Stomach (tissue), 9 donors: ENCODE results near the gene FERMT1. TPM values are rescaled to one million over a fixed set of nuclear protein-coding genes. Genes with fewer than 3 reads are reported as not detected.

Experiments
- DNase-seq, 2 donors: peaks; one replicate each; pipeline versions ENCODE4 v3.0.0 to v3.0.0-alpha.2; 2013 to 2019
- H3K27ac ChIP-seq, 5 donors: fragments of 200-600 bp in 4 of 5; sonication (generic) in 4 of 5; one replicate each; pipeline ENCODE4 v1.5.1; 2013 to 2019; ENCODE audit warnings: mild to moderate bottlenecking in 1 of 5, moderate library complexity in 1 of 5
- H3K27me3 ChIP-seq, 3 donors: fragments of 200-600 bp; sonication (generic); one replicate each; pipeline ENCODE4 v1.5.1; 2017 to 2019; ENCODE audit warnings: mixed run types in 1 of 3
- H3K36me3 ChIP-seq, 4 donors: fragments of 200-600 bp; sonication (generic); 1 replicate in 3 of 4; 2 replicates in 1 of 4; pipeline ENCODE4 v1.5.1; 2016 to 2019
- H3K4me1 ChIP-seq, 4 donors: fragments of 200-600 bp; sonication (generic); one replicate each; pipeline ENCODE4 v1.5.1; 2016 to 2019
- H3K4me3 ChIP-seq, 4 donors: fragments of 200-600 bp; sonication (generic) in 3 of 4; one replicate each; pipeline ENCODE4 v1.5.1; 2016 to 2019; ENCODE audit warnings: mild to moderate bottlenecking in 1 of 4
- H3K9me3 ChIP-seq, 4 donors: fragments of 200-600 bp; sonication (generic); one replicate each; pipeline ENCODE4 v1.5.1; 2016 to 2019
- CTCF ChIP-seq, 7 experiments: fragments of 450-650 bp in 4 of 7; fragments of 200-600 bp in 3 of 7; sonication (generic) in 3 of 7; IDR thresholded peaks; one replicate each; pipeline ENCODE4 v1.5.1; 2016 to 2019; ENCODE audit warnings: antibody characterized with exemption in 7 of 7, control low read depth in 2 of 7, mild to moderate bottlenecking in 1 of 7
- EP300 ChIP-seq: sonication (generic); formaldehyde crosslinking; IDR thresholded peaks from one replicate; pipeline ENCODE4 v1.6.1; 2017; ENCODE audit warnings: antibody characterized with exemption
- POLR2A ChIP-seq, 4 donors: fragments of 450-650 bp; IDR thresholded peaks; one replicate each; pipeline ENCODE4 v1.6.1; 2016; ENCODE audit warnings: antibody characterized with exemption in 4 of 4, control low read depth in 2 of 4, mild to moderate bottlenecking in 1 of 4, moderate library complexity in 1 of 4
- POLR2AphosphoS5 ChIP-seq, 3 donors: sonication (generic); formaldehyde crosslinking; IDR thresholded peaks; one replicate each; pipeline ENCODE4 v1.6.1; 2016; ENCODE audit warnings: antibody characterized with exemption in 3 of 3
- WGBS, 5 donors: extraction: QIAGEN DNeasy Blood & Tissue Kit in 3 of 5; methylation state at CpG; one replicate each; pipeline versions ENCODE4 v1.1.5 to v1.1.7; 2013 to 2018; 5-methylcytosine and 5-hydroxymethylcytosine counted together
- intact Hi-C: fragments of 100-400 bp; cut with DNase I; formaldehyde crosslinking; loops from one replicate; pipeline ENCODE4 v1.15.1; 2023; ENCODE audit warnings: low total_unique reads
- polyA plus RNA-seq, 3 donors: library from polyadenylated mRNA; stranded (reverse); fragments of 200-250 nt; gene quantifications; one replicate each; pipeline ENCODE4 v1.2.3, GENCODE V29; 2013
- total RNA-seq, 5 donors: library from RNA; depleted of rRNA; stranded (reverse); fragments of >200 nt; gene quantifications; one replicate each; pipeline versions ENCODE4 v1.1.0 to v1.2.3, GENCODE V29; 2014 to 2016
- donor health status: healthy with polysubstance abuse.
- donor health status: Bipolar disorder and iron deficiency.
- donor health status: healthy.

FERMT1 gene
- total and polyA plus RNA-seq, 8 donors, result 0.45 to 14.5 (median 7.9) TPM

GRCh38 chr20:6046432-6046831, 76.4 kb downstream of the FERMT1 start:
- no peak for DNase-seq
- TF ChIP-seq POLR2AphosphoS5 (IDR thresholded peaks at IDR 0.05) (no peak), CTCF (IDR thresholded peaks at IDR 0.05) (no peak), POLR2A (IDR thresholded peaks at IDR 0.05) (no peak), EP300 (no peak)
- no peak overlapping the region for H3K27ac ChIP-seq
- intact Hi-C loops, result no loop called here
- peaks cover 0 to 11% (median 0%) of the 10 kb centered on the region in 3 donors for H3K27me3 ChIP-seq
- peaks cover 0 to 8% (median 2%) of the 10 kb centered on the region in 4 donors for H3K4me1 ChIP-seq
- H3K9me3 ChIP-seq, result no peaks in the 10 kb centered on the region
- no peak overlapping the region for H3K4me3 ChIP-seq
- H3K36me3 ChIP-seq, result peaks cover 9 to 16% (median 11%) of the 10 kb centered on the region in 4 donors
- 47 to 67% (median 50%) methylated on average over 1 of the region's 1 CpG for WGBS, 5 donors

- H3K27ac ChIP-seq, result no peak overlapping the region
- no peaks in the 10 kb centered on the region for H3K4me1 ChIP-seq
- H3K27me3 ChIP-seq, result peaks cover 0 to 2% (median 0%) of the 10 kb centered on the region in 3 donors
- H3K36me3 ChIP-seq, result peaks cover 17 to 25% (median 20%) of the 10 kb centered on the region in 4 donors
- no peak for TF ChIP-seq CTCF (IDR thresholded peaks at IDR 0.05)
- no peak overlapping the region for H3K4me3 ChIP-seq
- H3K9me3 ChIP-seq, result no peaks in the 10 kb centered on the region
- no peak for DNase-seq
- intact Hi-C loops, result no loop called here
Observed at GRCh38 chr20:6045566-6045965, 77.3 kb downstream of the FERMT1 start.

DNA sequence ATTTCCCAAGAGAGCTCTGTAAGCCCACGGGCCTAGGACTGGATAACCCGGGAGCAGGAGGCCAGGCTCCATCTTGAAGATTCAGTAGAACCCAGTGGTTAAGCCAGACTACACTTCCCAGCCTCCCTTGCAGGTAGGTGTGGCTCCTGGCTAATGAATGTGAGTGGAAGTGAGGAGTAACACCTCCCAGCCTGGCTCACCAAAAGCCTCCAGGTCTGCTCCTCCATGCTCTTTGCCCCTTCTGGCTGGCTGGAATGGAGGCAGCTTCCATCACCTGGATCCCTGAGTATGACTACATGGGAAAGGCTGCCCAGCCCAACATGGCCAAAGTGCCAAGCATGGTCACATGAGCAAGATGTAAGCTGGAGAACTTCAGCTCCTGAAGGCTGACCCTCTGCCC, 78.7 kb downstream of the FERMT1 start:
- TF ChIP-seq POLR2AphosphoS5 (IDR thresholded peaks at IDR 0.05) (no peak), EP300 (no peak), CTCF (IDR thresholded peaks at IDR 0.05) (no peak), POLR2A (IDR thresholded peaks at IDR 0.05) (no peak)
- 80 to 100% (median 82%) methylated on average over 2 of the region's 2 CpGs for WGBS, 5 donors
- Histone ChIP-seq H3K27ac (no peak overlapping the region), H3K4me1 (no peaks in the 10 kb centered on the region), H3K4me3 (no peak overlapping the region), H3K27me3 (no peaks in the 10 kb centered on the region), H3K36me3 (peaks cover 18 to 40% (median 34%) of the 10 kb centered on the region in 4 donors), H3K9me3 (no peaks in the 10 kb centered on the region)
- intact Hi-C loops, result no loop called here
- no peak for DNase-seq

GRCh38 chr20:6041808-6042265, 81.0 kb downstream of the FERMT1 start:
- Histone ChIP-seq H3K9me3 (no peaks in the 10 kb centered on the region), H3K4me3 (no peak overlapping the region), H3K27me3 (no peaks in the 10 kb centered on the region), H3K36me3 (peaks cover 28 to 62% (median 56%) of the 10 kb centered on the region in 4 donors), H3K27ac (no peak overlapping the region), H3K4me1 (peaks cover 0 to 6% (median 0%) of the 10 kb centered on the region in 4 donors)
- DNase-seq, result no peak
- no peak for TF ChIP-seq POLR2A (IDR thresholded peaks at IDR 0.05)
- no peak for TF ChIP-seq POLR2AphosphoS5 (IDR thresholded peaks at IDR 0.05)
- TF ChIP-seq EP300, result no peak
- TF ChIP-seq CTCF (IDR thresholded peaks at IDR 0.05), result no peak
- intact Hi-C loops, result no loop called here
- whole genome bisulfite sequencing, 5 donors, result 91 to 95% (median 92%) methylated on average over 21 to 26 of the region's 26 CpGs
